GM13977 (cell line): ENCODE results near the gene CRYGA.

Source experiments
- DNase-seq: peaks from one replicate; pipeline ENCODE4 v3.0.0; 2012; ENCODE audit warnings: low spot score
- in situ Hi-C: fragments of 300-500 bp; cut with MboI; formaldehyde crosslinking; loops from one replicate; pipeline ENCODE4 v1.12.0; 2022; ENCODE audit warnings: low sequenced_read_pairs, low pct_unique_long_range_greater_than_20kb, mixed read lengths, inconsistent platforms; ENCODE audit not compliant: unreplicated experiment
- TF ChIP-seq, protein P1 (sequence below): IDR thresholded peaks from 2 replicates; pipeline ENCODE4 v1.5.1; 2012; ENCODE audit warnings: mild to moderate bottlenecking, control low read depth; ENCODE audit not compliant: insufficient read depth; ENCODE audit errors: extremely low read depth, missing control alignments

Gene CRYGA

DNA sequence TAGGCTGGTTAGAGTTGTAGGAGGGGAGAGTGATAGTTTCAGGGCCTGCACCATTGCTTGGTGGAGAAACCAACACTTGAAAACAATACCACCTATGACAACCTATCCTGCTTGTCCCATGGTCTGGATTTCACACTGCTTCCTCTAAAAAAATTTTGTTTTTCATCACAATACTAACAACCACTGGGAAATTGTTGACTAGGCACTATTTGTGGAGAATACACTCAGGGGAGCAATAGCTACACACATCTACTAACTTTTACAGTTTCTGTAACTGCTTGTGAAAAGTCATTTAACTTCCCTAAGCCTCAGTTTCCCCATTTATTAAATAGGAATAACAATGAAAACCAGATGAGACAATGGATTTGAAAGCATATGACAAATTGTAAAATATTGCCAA is 13.3 kb downstream of the CRYGA start:
- TF ChIP-seq, protein P1, sequence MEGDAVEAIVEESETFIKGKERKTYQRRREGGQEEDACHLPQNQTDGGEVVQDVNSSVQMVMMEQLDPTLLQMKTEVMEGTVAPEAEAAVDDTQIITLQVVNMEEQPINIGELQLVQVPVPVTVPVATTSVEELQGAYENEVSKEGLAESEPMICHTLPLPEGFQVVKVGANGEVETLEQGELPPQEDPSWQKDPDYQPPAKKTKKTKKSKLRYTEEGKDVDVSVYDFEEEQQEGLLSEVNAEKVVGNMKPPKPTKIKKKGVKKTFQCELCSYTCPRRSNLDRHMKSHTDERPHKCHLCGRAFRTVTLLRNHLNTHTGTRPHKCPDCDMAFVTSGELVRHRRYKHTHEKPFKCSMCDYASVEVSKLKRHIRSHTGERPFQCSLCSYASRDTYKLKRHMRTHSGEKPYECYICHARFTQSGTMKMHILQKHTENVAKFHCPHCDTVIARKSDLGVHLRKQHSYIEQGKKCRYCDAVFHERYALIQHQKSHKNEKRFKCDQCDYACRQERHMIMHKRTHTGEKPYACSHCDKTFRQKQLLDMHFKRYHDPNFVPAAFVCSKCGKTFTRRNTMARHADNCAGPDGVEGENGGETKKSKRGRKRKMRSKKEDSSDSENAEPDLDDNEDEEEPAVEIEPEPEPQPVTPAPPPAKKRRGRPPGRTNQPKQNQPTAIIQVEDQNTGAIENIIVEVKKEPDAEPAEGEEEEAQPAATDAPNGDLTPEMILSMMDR = no peak
- in situ Hi-C loops = no loop called here
- DNase-seq = no peak

DNA sequence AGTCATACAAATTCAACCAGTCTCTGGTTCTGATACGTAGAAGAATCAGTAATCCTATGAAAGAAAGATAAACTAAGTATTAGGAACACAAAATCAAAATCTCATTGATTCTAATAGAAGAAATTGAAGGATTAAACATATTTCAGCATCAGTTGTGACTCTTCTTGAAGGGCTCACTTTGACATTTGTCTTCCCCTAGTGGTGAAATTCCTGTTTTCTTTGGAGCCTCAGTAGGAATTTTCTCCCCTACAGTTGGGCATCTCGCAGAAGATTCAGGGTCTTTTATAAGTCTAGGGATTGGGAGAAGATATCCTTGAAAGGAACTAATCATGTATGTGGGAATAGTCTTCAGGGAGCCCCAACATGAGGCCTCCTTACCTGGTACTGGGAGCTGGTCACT is 14.6 kb downstream of the CRYGA start:
- in situ Hi-C loops = no loop called here
- no peak for DNase-seq

DNA sequence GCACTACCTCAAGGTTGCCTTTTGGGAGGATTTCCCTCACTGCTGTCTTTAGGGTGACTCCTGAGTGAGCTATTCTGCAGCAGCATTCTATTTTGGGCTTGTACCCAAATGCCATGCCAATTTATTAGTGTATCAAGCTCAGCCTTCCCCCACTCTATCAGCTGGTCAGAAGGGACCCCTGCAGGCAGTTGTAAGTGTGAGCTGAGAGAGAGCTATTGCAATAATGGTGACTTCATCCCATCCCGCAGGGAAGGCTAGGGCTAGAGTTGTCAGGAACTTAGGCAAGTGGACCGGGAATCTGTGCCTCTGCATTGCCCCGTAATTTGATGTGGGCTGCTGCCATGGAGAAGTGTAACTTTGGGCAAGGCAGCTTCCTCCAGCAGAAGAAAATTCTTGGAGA is 15.6 kb downstream of the CRYGA start:
- in situ Hi-C loops = no loop called here
- no peak for DNase-seq
- TF ChIP-seq, protein P1 = no peak

More for the DNA sequence above, 14.6 kb downstream of the CRYGA start:
- TF ChIP-seq, protein P1 = no peak

DNA sequence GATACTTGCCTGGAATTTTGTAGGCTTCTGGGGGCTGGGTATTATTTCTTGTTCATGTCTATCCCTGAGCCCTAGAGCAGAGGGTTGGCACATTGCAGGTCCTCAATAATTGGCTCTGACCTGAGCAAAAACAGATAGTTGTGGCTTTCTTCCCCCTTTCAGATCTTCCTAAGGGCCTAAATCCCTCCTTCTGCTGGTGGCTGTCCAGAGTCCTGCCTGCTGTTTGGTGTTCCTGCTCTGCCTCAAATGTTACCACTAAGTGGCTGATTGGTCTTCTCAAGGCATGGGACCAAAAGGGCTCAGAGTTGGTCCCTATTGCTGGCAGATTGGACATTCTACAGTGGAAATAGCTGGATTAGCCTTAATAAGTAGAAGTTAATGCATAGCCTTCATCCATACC is 16.4 kb downstream of the CRYGA start:
- in situ Hi-C loops = no loop called here
- no peak for DNase-seq
- TF ChIP-seq, protein P1 = no peak

DNA sequence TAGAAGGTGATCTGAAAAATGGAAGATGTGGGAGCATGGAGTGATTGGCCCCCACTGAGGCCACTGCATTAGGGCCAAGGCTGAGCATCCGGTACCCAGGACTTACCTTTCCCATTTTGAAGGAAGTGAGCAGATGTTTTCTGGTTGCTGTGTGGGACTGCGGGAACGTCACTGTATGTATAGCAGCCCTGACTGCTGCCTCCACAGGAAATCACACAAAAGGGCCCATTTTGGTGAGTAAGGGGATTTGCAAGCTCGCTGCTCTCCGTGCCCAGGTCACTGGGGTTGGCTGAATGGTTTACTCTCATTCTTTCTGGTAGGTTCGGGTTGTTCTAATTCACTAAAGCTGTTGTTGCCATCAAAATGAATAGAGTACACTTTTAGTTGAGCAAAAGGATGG is 17.4 kb downstream of the CRYGA start, which contains the start of gene CRYGB:
TSS of gene CRYGB (minus strand) at position 153 of the 400 bp plus-strand sequence. CDS start at position 115, 38 bp downstream.
- in situ Hi-C loops = no loop called here
- DNase-seq = no peak
- TF ChIP-seq, protein P1 = no peak

DNA sequence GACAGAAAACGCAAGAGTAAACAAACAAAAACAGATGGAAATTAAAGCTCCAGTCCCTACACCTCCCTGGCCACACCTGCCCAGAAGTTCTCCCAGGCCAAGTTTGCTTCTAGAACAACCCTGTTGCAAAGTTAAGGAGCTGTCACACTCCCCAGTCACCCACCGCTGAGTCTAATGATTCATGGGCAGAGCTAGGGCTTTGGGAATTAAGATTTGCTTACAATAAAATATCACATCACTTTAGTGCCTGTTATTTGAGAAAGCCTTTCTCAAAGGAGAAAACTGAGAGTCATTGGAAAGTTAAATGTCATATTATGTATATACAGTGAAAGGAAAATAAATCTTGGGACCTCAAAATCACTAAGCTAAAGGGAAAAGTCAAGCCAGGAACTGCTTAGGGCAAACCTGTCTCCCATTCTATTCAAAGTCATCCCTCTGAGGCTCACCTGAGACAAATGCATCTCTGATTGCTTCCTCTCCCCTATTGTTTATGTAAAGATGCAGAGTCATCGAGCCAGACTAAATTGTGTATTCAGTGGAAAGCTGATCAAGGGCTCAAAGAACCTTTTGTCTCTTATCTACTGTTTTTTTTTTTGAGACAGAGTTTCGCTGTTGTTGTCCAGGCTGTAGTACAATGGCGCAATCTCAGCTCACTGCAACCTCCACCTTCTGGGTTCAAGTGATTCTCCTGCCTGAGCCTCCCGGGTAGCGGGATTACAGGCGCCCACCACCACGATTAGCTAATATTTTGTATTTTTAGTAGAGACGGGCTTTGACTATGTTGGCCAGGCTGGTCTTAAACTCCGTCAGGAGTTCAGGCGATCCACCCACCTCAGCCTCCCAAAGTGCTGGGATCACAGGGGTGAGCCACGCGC is 20.2 kb downstream of the CRYGA start:
- in situ Hi-C loops = no loop called here

More for the DNA sequence above, 20.2 kb downstream of the CRYGA start:
- DNase-seq = no peak
- TF ChIP-seq, protein P1 = no peak
